K562 (cell line): ENCODE measurements around the gene LRMDA. TPM values are rescaled to one million over a fixed set of nuclear protein-coding genes. Genes with fewer than 3 reads are reported as not detected.

Source experiments
- ADNP ChIP-seq: fragments of 200-800 bp; sonication (Bioruptor generic); IDR thresholded peaks from 2 replicates; pipeline ENCODE4 v1.6.1; 2016; ENCODE audit warnings: missing genetic modification characterization, missing compliant biosample characterization
- CHCHD3 ChIP-seq: fragments of 250-450 bp; sonication (Bioruptor Pico); IDR thresholded peaks from 2 replicates; pipeline ENCODE4 v2.1.2; 2022; ENCODE audit warnings: mild to moderate bottlenecking
- EGR1 ChIP-seq: fragments of 450-650 bp; conservative IDR thresholded peaks from 2 replicates; pipeline ENCODE4 v1.6.1; 2017; ENCODE audit warnings: mild to moderate bottlenecking
- EHMT2 ChIP-seq: fragments of 450-650 bp; IDR thresholded peaks from 2 replicates; pipeline ENCODE4 v1.6.1; 2018; ENCODE audit warnings: antibody characterized with exemption
- GATA2 ChIP-seq: sonication (generic); formaldehyde crosslinking; IDR thresholded peaks from 2 replicates; pipeline ENCODE4 v1.4.0; 2020; ENCODE audit warnings: mild to moderate bottlenecking, missing genetic modification reagents
- SIN3A ChIP-seq, 2 experiments: fragments of 150-350 bp in 1 of 2; IDR thresholded peaks; 2 replicates each; pipeline ENCODE4 v1.6.1; 2011 to 2016; ENCODE audit warnings: borderline replicate concordance in 2 of 2, low read depth in 2 of 2, low read length in 2 of 2, mild to moderate bottlenecking in 2 of 2, moderate library complexity in 2 of 2; ENCODE audit not compliant: control insufficient read depth in 1 of 2
- SRF ChIP-seq, 2 experiments: fragments of 250-450, 450-650 bp in 1 of 2; sonication (Bioruptor Pico) in 1 of 2; sonication (generic) in 1 of 2; formaldehyde crosslinking; IDR thresholded peaks; 2 replicates each; pipeline versions ENCODE4 v1.5.0 to v1.5.1; 2020 to 2022; ENCODE audit warnings: mild to moderate bottlenecking in 1 of 2, missing genetic modification reagents in 1 of 2
- TEAD4 ChIP-seq, 2 experiments: sonication (generic) in 1 of 2; formaldehyde crosslinking in 1 of 2; IDR thresholded peaks; 2 replicates each; pipeline versions ENCODE4 v1.6.1 to v1.8.0; 2012 to 2022; ENCODE audit warnings: borderline replicate concordance in 1 of 2, inconsistent platforms in 1 of 2, low read length in 1 of 2, mild to moderate bottlenecking in 1 of 2, missing genetic modification reagents in 1 of 2
- ZFPM2 ChIP-seq: fragments of 250-450 bp; sonication (Bioruptor Pico); IDR thresholded peaks from 2 replicates; pipeline ENCODE4 v1.5.1; 2022; ENCODE audit warnings: mild to moderate bottlenecking
- ZSCAN29 ChIP-seq: fragments of 450-650 bp; IDR thresholded peaks from 2 replicates; pipeline ENCODE4 v1.6.1; 2017
- polyA plus RNA-seq, 8 experiments: library from polyadenylated mRNA; depleted of rRNA in 4 of 8; stranded (reverse) in 5 of 8; unstranded in 3 of 8; fragments of >200 nt; fragmentation: Nextera tagmentation in 2 of 8; fragmentation: Illumina TruSeq in 1 of 8; extraction: Ambion mirVana in 2 of 8; extraction: Trizol in 1 of 8; gene quantifications; 2 replicates each; pipeline versions ENCODE4 v1.2.1 to v1.2.3, GENCODE V29; 2011 to 2014; ENCODE audit warnings: inconsistent platforms in 1 of 8, missing spikeins in 1 of 8
- total RNA-seq, 7 experiments: library from RNA; depleted of rRNA in 6 of 7; stranded (reverse); fragments of >200 nt in 6 of 7; fragmentation: Illumina TruSeq in 2 of 7; extraction: Trizol in 2 of 7; gene quantifications; 2 replicates each; pipeline versions ENCODE4 v1.2.1 to v1.2.3, GENCODE V29; 2011 to 2021; ENCODE audit warnings: low replicate concordance in 1 of 7
- TF ChIP-seq, protein P1 (sequence below), 2 experiments: fragments of 450-650 bp; formaldehyde crosslinking in 1 of 2; IDR thresholded peaks; 2 replicates each; pipeline versions ENCODE4 v1.4.0 to v1.6.1; 2014 to 2020; ENCODE audit warnings: mild to moderate bottlenecking in 2 of 2, borderline replicate concordance in 1 of 2, low read depth in 1 of 2
- TF ChIP-seq, protein P2 (sequence below): sonication (generic); formaldehyde crosslinking; IDR thresholded peaks from 2 replicates; pipeline ENCODE4 v1.8.0; 2022; ENCODE audit warnings: mild to moderate bottlenecking, missing genetic modification reagents

Gene LRMDA
- total and polyA plus RNA-seq, 9 of the 15 experiments (the other 6 are each of a cell fraction or from before 2014, with no cell fraction given) = 0.25 TPM; not detected in 8

GRCh38 chr10:75622503-75622902 lies 191.1 kb downstream of the LRMDA start (continued):
- TF ChIP-seq, protein P1, sequence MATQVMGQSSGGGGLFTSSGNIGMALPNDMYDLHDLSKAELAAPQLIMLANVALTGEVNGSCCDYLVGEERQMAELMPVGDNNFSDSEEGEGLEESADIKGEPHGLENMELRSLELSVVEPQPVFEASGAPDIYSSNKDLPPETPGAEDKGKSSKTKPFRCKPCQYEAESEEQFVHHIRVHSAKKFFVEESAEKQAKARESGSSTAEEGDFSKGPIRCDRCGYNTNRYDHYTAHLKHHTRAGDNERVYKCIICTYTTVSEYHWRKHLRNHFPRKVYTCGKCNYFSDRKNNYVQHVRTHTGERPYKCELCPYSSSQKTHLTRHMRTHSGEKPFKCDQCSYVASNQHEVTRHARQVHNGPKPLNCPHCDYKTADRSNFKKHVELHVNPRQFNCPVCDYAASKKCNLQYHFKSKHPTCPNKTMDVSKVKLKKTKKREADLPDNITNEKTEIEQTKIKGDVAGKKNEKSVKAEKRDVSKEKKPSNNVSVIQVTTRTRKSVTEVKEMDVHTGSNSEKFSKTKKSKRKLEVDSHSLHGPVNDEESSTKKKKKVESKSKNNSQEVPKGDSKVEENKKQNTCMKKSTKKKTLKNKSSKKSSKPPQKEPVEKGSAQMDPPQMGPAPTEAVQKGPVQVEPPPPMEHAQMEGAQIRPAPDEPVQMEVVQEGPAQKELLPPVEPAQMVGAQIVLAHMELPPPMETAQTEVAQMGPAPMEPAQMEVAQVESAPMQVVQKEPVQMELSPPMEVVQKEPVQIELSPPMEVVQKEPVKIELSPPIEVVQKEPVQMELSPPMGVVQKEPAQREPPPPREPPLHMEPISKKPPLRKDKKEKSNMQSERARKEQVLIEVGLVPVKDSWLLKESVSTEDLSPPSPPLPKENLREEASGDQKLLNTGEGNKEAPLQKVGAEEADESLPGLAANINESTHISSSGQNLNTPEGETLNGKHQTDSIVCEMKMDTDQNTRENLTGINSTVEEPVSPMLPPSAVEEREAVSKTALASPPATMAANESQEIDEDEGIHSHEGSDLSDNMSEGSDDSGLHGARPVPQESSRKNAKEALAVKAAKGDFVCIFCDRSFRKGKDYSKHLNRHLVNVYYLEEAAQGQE (IDR thresholded peaks at IDR 0.05; ENCODE audit: borderline replicate concordance) = no peak
- TF ChIP-seq, protein P1 (CRISPR knock-in tag; IDR thresholded peaks at IDR 0.05; ENCODE audit: low read depth) = no peak
- TF ChIP-seq TEAD4 (IDR thresholded peaks at IDR 0.05; ENCODE audit: low read length) = no peak
- no peak for TF ChIP-seq TEAD4 (CRISPR knock-in tag; IDR thresholded peaks at IDR 0.05; ENCODE audit: borderline replicate concordance)
- no peak for TF ChIP-seq ZFPM2 (CRISPR knock-in tag)
- no peak for TF ChIP-seq CHCHD3
- TF ChIP-seq, protein P2, sequence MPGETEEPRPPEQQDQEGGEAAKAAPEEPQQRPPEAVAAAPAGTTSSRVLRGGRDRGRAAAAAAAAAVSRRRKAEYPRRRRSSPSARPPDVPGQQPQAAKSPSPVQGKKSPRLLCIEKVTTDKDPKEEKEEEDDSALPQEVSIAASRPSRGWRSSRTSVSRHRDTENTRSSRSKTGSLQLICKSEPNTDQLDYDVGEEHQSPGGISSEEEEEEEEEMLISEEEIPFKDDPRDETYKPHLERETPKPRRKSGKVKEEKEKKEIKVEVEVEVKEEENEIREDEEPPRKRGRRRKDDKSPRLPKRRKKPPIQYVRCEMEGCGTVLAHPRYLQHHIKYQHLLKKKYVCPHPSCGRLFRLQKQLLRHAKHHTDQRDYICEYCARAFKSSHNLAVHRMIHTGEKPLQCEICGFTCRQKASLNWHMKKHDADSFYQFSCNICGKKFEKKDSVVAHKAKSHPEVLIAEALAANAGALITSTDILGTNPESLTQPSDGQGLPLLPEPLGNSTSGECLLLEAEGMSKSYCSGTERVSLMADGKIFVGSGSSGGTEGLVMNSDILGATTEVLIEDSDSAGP (CRISPR knock-in tag) = no peak
- TF ChIP-seq GATA2 (CRISPR knock-in tag) = no peak
- TF ChIP-seq ADNP (tag) = no peak
- TF ChIP-seq EHMT2 = no peak
- TF ChIP-seq ZSCAN29 = no peak
- no peak for TF ChIP-seq EGR1
- TF ChIP-seq SIN3A (IDR thresholded peaks at IDR 0.05; ENCODE audit: borderline replicate concordance in 2 of 2, control insufficient read depth in 1 of 2, low read depth in 2 of 2, low read length in 2 of 2) = no peak
- TF ChIP-seq SRF (CRISPR knock-in tag; IDR thresholded peaks at IDR 0.05) = no peak
- TF ChIP-seq, all 486 proteins: peak for 0
